WTC11 (cell line): ENCODE results near the gene DYNC1I1. TPM values are rescaled to one million over a fixed set of nuclear protein-coding genes. Genes with fewer than 3 reads are reported as not detected.

Source experiments
- ATAC-seq: fragments of 200-7000 bp; cut with Tn5 transposase; 2 replicates; pipeline ENCODE4 v1.10.0; 2021; ENCODE audit warnings: mild to moderate bottlenecking, moderate library complexity
- CTCF ChIA-PET: fragments of 300-600 bp; sonication (Branson Sonifier 250); formaldehyde crosslinking; loops from one replicate; lab custom pipeline; 2021; ENCODE audit warnings: antibody characterized with exemption; lab: Charles Lee
- POLR2A ChIA-PET: fragments of 350-600 bp; sonication (Branson Sonifier 250); formaldehyde crosslinking; loops from one replicate; lab custom pipeline; 2021; ENCODE audit warnings: antibody characterized with exemption; lab: Charles Lee
- DNase-seq: peaks from one replicate; pipeline ENCODE4 v3.0.0; 2021; ENCODE audit warnings: low spot score
- H3K27ac Mint-ChIP-seq: 2 replicates; pipeline ENCODE4 v1.8.0; 2021; ENCODE audit warnings: mixed read lengths
- H3K27me3 Mint-ChIP-seq: 2 replicates; pipeline ENCODE4 v1.8.0; 2021; ENCODE audit warnings: low read depth, mild to moderate bottlenecking, moderate library complexity, mixed read lengths
- H3K36me3 Mint-ChIP-seq: 2 replicates; pipeline ENCODE4 v1.8.0; 2021; ENCODE audit warnings: mixed read lengths
- H3K4me1 Mint-ChIP-seq: 2 replicates; pipeline ENCODE4 v1.8.0; 2022; ENCODE audit warnings: mixed read lengths
- H3K4me3 Mint-ChIP-seq: 2 replicates; pipeline ENCODE4 v1.8.0; 2021; ENCODE audit warnings: mild to moderate bottlenecking, moderate library complexity, mixed read lengths
- H3K9me3 Mint-ChIP-seq: 2 replicates; pipeline ENCODE4 v1.8.0; 2021; ENCODE audit warnings: mixed read lengths
- ARID4B ChIP-seq: sonication (generic); formaldehyde crosslinking; IDR thresholded peaks from 2 replicates; pipeline ENCODE4 v1.8.0; 2023; ENCODE audit warnings: missing genetic modification reagents, mild to moderate bottlenecking, borderline replicate concordance
- ATF1 ChIP-seq: sonication (generic); formaldehyde crosslinking; IDR thresholded peaks from 2 replicates; pipeline ENCODE4 v1.8.1; 2023; ENCODE audit warnings: mild to moderate bottlenecking, moderate library complexity, missing genetic modification reagents
- ATF2 ChIP-seq: sonication (generic); formaldehyde crosslinking; IDR thresholded peaks from 2 replicates; pipeline ENCODE4 v1.8.1; 2022; ENCODE audit warnings: low read depth, missing genetic modification reagents, borderline replicate concordance
- CBFB ChIP-seq: sonication (generic); formaldehyde crosslinking; IDR thresholded peaks from 2 replicates; pipeline ENCODE4 v1.8.1; 2022; ENCODE audit warnings: mild to moderate bottlenecking, low read depth, missing genetic modification reagents
- E2F5 ChIP-seq: sonication (generic); formaldehyde crosslinking; IDR thresholded peaks from 2 replicates; pipeline ENCODE4 v1.8.1; 2022; ENCODE audit warnings: mild to moderate bottlenecking, moderate library complexity, missing genetic modification reagents
- GTF2I ChIP-seq: fragments of 250-450 bp; sonication (Bioruptor Pico); conservative IDR thresholded peaks from 2 replicates; pipeline ENCODE4 v1.4.0; 2021; ENCODE audit warnings: mild to moderate bottlenecking
- MYBL2 ChIP-seq: sonication (generic); formaldehyde crosslinking; IDR thresholded peaks from 2 replicates; pipeline ENCODE4 v1.8.1; 2023; ENCODE audit warnings: mild to moderate bottlenecking, moderate library complexity, missing genetic modification reagents
- NFE2L1 ChIP-seq: sonication (generic); formaldehyde crosslinking; IDR thresholded peaks from 2 replicates; pipeline ENCODE4 v1.8.1; 2023; ENCODE audit warnings: missing genetic modification reagents
- NR2C2 ChIP-seq: sonication (generic); formaldehyde crosslinking; IDR thresholded peaks from 2 replicates; pipeline ENCODE4 v1.8.0; 2022; ENCODE audit warnings: mild to moderate bottlenecking, missing genetic modification reagents
- PRRX2 ChIP-seq: fragments of 250-450 bp; sonication (Bioruptor Pico); IDR thresholded peaks from 2 replicates; pipeline ENCODE4 v1.8.0; 2021; ENCODE audit warnings: mild to moderate bottlenecking
- RELA ChIP-seq: sonication (generic); formaldehyde crosslinking; IDR thresholded peaks from 2 replicates; pipeline ENCODE4 v1.8.1; 2022; ENCODE audit warnings: missing genetic modification reagents, mild to moderate bottlenecking, borderline replicate concordance
- SMAD3 ChIP-seq: sonication (generic); formaldehyde crosslinking; IDR thresholded peaks from 2 replicates; pipeline ENCODE4 v1.8.0; 2022; ENCODE audit warnings: missing genetic modification reagents, mild to moderate bottlenecking, borderline replicate concordance
- SOX15 ChIP-seq: fragments of 250-450 bp; sonication (Bioruptor Pico); IDR thresholded peaks from 2 replicates; pipeline ENCODE4 v1.9.0; 2021; ENCODE audit warnings: mild to moderate bottlenecking
- SP1 ChIP-seq: sonication (generic); formaldehyde crosslinking; conservative IDR thresholded peaks from 2 replicates; pipeline ENCODE4 v1.8.1; 2022; ENCODE audit warnings: missing genetic modification reagents
- TP53 ChIP-seq: sonication (generic); formaldehyde crosslinking; IDR thresholded peaks from 2 replicates; pipeline ENCODE4 v1.8.1; 2023; ENCODE audit warnings: mild to moderate bottlenecking, missing genetic modification reagents
- ZBTB43 ChIP-seq: sonication (generic); formaldehyde crosslinking; IDR thresholded peaks from 2 replicates; pipeline ENCODE4 v1.8.1; 2023; ENCODE audit warnings: mild to moderate bottlenecking, missing genetic modification reagents
- ZMAT4 ChIP-seq: fragments of 250-450 bp; sonication (Bioruptor Pico); IDR thresholded peaks from 2 replicates; pipeline ENCODE4 v1.9.0; 2021; ENCODE audit warnings: mild to moderate bottlenecking
- ZNF416 ChIP-seq: fragments of 250-450 bp; sonication (Bioruptor Pico); IDR thresholded peaks from 2 replicates; pipeline ENCODE4 v1.9.0; 2021; ENCODE audit warnings: mild to moderate bottlenecking, inconsistent platforms
- ZNF423 ChIP-seq: fragments of 250-450 bp; sonication (Bioruptor Pico); IDR thresholded peaks from 2 replicates; pipeline ENCODE4 v2.1.2; 2022; ENCODE audit warnings: mild to moderate bottlenecking, moderate library complexity
- ZNF532 ChIP-seq: fragments of 250-450 bp; sonication (Bioruptor Pico); IDR thresholded peaks from 2 replicates; pipeline ENCODE4 v1.9.0; 2021; ENCODE audit warnings: mild to moderate bottlenecking, borderline replicate concordance
- ZNF671 ChIP-seq: fragments of 250-450 bp; sonication (Bioruptor Pico); IDR thresholded peaks from 2 replicates; pipeline ENCODE4 v1.8.0; 2021; ENCODE audit warnings: mild to moderate bottlenecking
- total RNA-seq: library from RNA; stranded (reverse); gene quantifications from 3 replicates; pipeline ENCODE4 v1.2.3, GENCODE V29; 2021

Gene DYNC1I1
- total RNA-seq, 1 experiment from 2014 or later = 2.8 TPM

- no peak for TF ChIP-seq CBFB
- no peak for TF ChIP-seq SP1 (CRISPR knock-in tag)
- TF ChIP-seq ZBTB43 = no peak
- TF ChIP-seq NR2C2 = no peak
- TF ChIP-seq TP53 = no peak
- TF ChIP-seq RELA (CRISPR knock-in tag) = no peak
- no peak for TF ChIP-seq ARID4B (CRISPR knock-in tag)
- TF ChIP-seq ZNF423 = no peak
- TF ChIP-seq ZMAT4 = no peak
- no peak for TF ChIP-seq ZNF532 (CRISPR knock-in tag)
Observed at GRCh38 chr7:96131525-96131924, 359.2 kb downstream of the DYNC1I1 start (continued).

GRCh38 chr7:96135241-96135640 is 362.9 kb downstream of the DYNC1I1 start:
- POLR2A ChIA-PET = no interaction called here
- CTCF ChIA-PET = no interaction called here
- no peak for ATAC-seq
- TF ChIP-seq ATF1 (CRISPR knock-in tag) (no peak), ATF2 (CRISPR knock-in tag) (no peak), SMAD3 (no peak), PRRX2 (CRISPR knock-in tag) (no peak), SP1 (CRISPR knock-in tag) (no peak), NFE2L1 (CRISPR knock-in tag) (no peak), MYBL2 (CRISPR knock-in tag) (no peak), CBFB (no peak), ZNF423 (no peak), ZNF416 (no peak), GTF2I (no peak), ZNF532 (CRISPR knock-in tag) (no peak), SOX15 (no peak), ZNF671 (CRISPR knock-in tag) (no peak), E2F5 (CRISPR knock-in tag) (no peak)

More at GRCh38 chr7:96135241-96135640, 362.9 kb downstream of the DYNC1I1 start:
- Mint-ChIP-seq H3K27ac (no peak overlapping the region), H3K27me3 (peaks cover 55% of the 10 kb centered on the region), H3K4me1 (peaks cover 14% of the 10 kb centered on the region), H3K4me3 (no peak overlapping the region), H3K36me3 (peaks cover 18% of the 10 kb centered on the region), H3K9me3 (no peaks in the 10 kb centered on the region)
- no peak for DNase-seq
